Stomach (tissue), 9 donors: Measurements from ENCODE around the gene IQCF6. TPM values are rescaled to one million over a fixed set of nuclear protein-coding genes. Genes with fewer than 3 reads are reported as not detected.
"Not testable (repeated sequence)": the region's sequence is repeated elsewhere in the genome, so short reads cannot be mapped to it uniquely, and the experiment has no call there.

Source experiments
- DNase-seq, 2 donors: peaks; one replicate each; pipeline versions ENCODE4 v3.0.0 to v3.0.0-alpha.2; 2013 to 2019
- H3K27ac ChIP-seq, 5 donors: fragments of 200-600 bp in 4 of 5; sonication (generic) in 4 of 5; one replicate each; pipeline ENCODE4 v1.5.1; 2013 to 2019; ENCODE audit warnings: mild to moderate bottlenecking in 1 of 5, moderate library complexity in 1 of 5
- H3K27me3 ChIP-seq, 3 donors: fragments of 200-600 bp; sonication (generic); one replicate each; pipeline ENCODE4 v1.5.1; 2017 to 2019; ENCODE audit warnings: mixed run types in 1 of 3
- H3K36me3 ChIP-seq, 4 donors: fragments of 200-600 bp; sonication (generic); 1 replicate in 3 of 4; 2 replicates in 1 of 4; pipeline ENCODE4 v1.5.1; 2016 to 2019
- H3K4me1 ChIP-seq, 4 donors: fragments of 200-600 bp; sonication (generic); one replicate each; pipeline ENCODE4 v1.5.1; 2016 to 2019
- H3K4me3 ChIP-seq, 4 donors: fragments of 200-600 bp; sonication (generic) in 3 of 4; one replicate each; pipeline ENCODE4 v1.5.1; 2016 to 2019; ENCODE audit warnings: mild to moderate bottlenecking in 1 of 4
- H3K9me3 ChIP-seq, 4 donors: fragments of 200-600 bp; sonication (generic); one replicate each; pipeline ENCODE4 v1.5.1; 2016 to 2019
- EP300 ChIP-seq: sonication (generic); formaldehyde crosslinking; IDR thresholded peaks from one replicate; pipeline ENCODE4 v1.6.1; 2017; ENCODE audit warnings: antibody characterized with exemption
- POLR2A ChIP-seq, 4 donors: fragments of 450-650 bp; IDR thresholded peaks; one replicate each; pipeline ENCODE4 v1.6.1; 2016; ENCODE audit warnings: antibody characterized with exemption in 4 of 4, control low read depth in 2 of 4, mild to moderate bottlenecking in 1 of 4, moderate library complexity in 1 of 4
- POLR2AphosphoS5 ChIP-seq, 3 donors: sonication (generic); formaldehyde crosslinking; IDR thresholded peaks; one replicate each; pipeline ENCODE4 v1.6.1; 2016; ENCODE audit warnings: antibody characterized with exemption in 3 of 3
- WGBS, 5 donors: extraction: QIAGEN DNeasy Blood & Tissue Kit in 3 of 5; methylation state at CpG; one replicate each; pipeline versions ENCODE4 v1.1.5 to v1.1.7; 2013 to 2018; 5-methylcytosine and 5-hydroxymethylcytosine counted together
- intact Hi-C: fragments of 100-400 bp; cut with DNase I; formaldehyde crosslinking; loops from one replicate; pipeline ENCODE4 v1.15.1; 2023; ENCODE audit warnings: low total_unique reads
- polyA plus RNA-seq, 3 donors: library from polyadenylated mRNA; stranded (reverse); fragments of 200-250 nt; gene quantifications; one replicate each; pipeline ENCODE4 v1.2.3, GENCODE V29; 2013
- total RNA-seq, 5 donors: library from RNA; depleted of rRNA; stranded (reverse); fragments of >200 nt; gene quantifications; one replicate each; pipeline versions ENCODE4 v1.1.0 to v1.2.3, GENCODE V29; 2014 to 2016
- TF ChIP-seq, protein P1 (sequence below), 7 experiments: fragments of 450-650 bp in 4 of 7; fragments of 200-600 bp in 3 of 7; sonication (generic) in 3 of 7; IDR thresholded peaks; one replicate each; pipeline ENCODE4 v1.5.1; 2016 to 2019; ENCODE audit warnings: antibody characterized with exemption in 7 of 7, control low read depth in 2 of 7, mild to moderate bottlenecking in 1 of 7
- donor health status: healthy with polysubstance abuse.
- donor health status: Bipolar disorder and iron deficiency.
- donor health status: healthy.

The IQCF6 gene
- total and polyA plus RNA-seq, 8 donors, result not detected

DNA sequence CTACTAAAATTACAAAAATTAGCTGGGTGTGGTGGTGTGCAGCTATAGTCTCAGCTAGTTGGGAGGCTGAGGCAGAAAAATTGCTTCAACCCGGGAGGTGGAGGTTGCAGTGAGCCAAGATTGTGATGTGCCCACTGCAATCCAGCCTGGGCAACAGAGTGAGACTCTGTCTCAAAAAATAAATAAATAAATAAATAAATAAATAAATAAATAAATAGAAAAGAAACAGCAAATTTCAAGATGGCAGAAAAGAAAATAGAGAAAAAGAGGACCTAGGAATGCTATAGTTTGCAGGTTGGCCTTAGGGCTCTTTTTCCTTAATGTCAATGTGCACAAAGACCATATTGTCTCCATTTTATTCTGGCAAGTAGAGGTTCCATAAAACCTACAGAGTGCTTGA, 28.2 kb downstream of the IQCF6 start:
- H3K36me3 ChIP-seq, result no peaks in the 10 kb centered on the region
- peaks cover 0 to 10% (median 5%) of the 10 kb centered on the region in 4 donors for H3K4me1 ChIP-seq
- intact Hi-C loops, result no loop called here
- no peak overlapping the region for H3K4me3 ChIP-seq
- DNase-seq, result no peak
- H3K27ac ChIP-seq, result no peak overlapping the region
- peaks cover 0 to 3% (median 0%) of the 10 kb centered on the region in 4 donors for H3K9me3 ChIP-seq
- TF ChIP-seq, protein P1, sequence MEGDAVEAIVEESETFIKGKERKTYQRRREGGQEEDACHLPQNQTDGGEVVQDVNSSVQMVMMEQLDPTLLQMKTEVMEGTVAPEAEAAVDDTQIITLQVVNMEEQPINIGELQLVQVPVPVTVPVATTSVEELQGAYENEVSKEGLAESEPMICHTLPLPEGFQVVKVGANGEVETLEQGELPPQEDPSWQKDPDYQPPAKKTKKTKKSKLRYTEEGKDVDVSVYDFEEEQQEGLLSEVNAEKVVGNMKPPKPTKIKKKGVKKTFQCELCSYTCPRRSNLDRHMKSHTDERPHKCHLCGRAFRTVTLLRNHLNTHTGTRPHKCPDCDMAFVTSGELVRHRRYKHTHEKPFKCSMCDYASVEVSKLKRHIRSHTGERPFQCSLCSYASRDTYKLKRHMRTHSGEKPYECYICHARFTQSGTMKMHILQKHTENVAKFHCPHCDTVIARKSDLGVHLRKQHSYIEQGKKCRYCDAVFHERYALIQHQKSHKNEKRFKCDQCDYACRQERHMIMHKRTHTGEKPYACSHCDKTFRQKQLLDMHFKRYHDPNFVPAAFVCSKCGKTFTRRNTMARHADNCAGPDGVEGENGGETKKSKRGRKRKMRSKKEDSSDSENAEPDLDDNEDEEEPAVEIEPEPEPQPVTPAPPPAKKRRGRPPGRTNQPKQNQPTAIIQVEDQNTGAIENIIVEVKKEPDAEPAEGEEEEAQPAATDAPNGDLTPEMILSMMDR (IDR thresholded peaks at IDR 0.05), result no peak
- TF ChIP-seq POLR2AphosphoS5 (IDR thresholded peaks at IDR 0.05) (no peak), EP300 (no peak), POLR2A (IDR thresholded peaks at IDR 0.05) (no peak)
- no peaks in the 10 kb centered on the region for H3K27me3 ChIP-seq
- WGBS, 5 donors, result 94 to 100% (median 94%) methylated on average over 1 of the region's 1 CpG

DNA sequence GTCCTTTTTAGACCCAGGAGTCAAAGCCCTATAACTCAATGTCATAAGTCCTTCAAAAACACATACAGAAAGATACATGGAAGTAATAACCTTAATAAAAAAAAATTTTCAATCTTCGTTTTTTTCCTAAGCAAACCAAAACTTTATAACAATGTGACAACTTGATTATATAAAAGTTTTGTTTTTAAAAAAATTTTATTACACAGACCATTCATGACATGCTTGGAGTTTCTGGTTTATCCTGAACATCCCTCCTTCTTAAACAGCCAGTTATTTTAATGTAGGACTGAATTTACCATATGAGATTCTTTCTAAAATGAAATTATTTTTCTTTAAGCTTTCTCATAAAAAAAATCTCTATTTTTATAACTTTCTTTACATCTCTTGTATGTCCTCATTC, 30.7 kb downstream of the IQCF6 start:
- TF ChIP-seq, protein P1 (IDR thresholded peaks at IDR 0.05), result no peak
- TF ChIP-seq POLR2A (IDR thresholded peaks at IDR 0.05) (no peak), EP300 (no peak), POLR2AphosphoS5 (IDR thresholded peaks at IDR 0.05) (no peak)
- Histone ChIP-seq H3K36me3 (no peaks in the 10 kb centered on the region), H3K4me3 (no peak overlapping the region), H3K4me1 (peaks cover 0 to 7% (median 2%) of the 10 kb centered on the region in 4 donors), H3K9me3 (no peaks in the 10 kb centered on the region), H3K27ac (no peak overlapping the region), H3K27me3 (no peaks in the 10 kb centered on the region)
- WGBS, 5 donors, result 52 to 74% (median 66%) methylated on average over 1 of the region's 1 CpG
- no peak for DNase-seq
- intact Hi-C loops, result no loop called here

DNA sequence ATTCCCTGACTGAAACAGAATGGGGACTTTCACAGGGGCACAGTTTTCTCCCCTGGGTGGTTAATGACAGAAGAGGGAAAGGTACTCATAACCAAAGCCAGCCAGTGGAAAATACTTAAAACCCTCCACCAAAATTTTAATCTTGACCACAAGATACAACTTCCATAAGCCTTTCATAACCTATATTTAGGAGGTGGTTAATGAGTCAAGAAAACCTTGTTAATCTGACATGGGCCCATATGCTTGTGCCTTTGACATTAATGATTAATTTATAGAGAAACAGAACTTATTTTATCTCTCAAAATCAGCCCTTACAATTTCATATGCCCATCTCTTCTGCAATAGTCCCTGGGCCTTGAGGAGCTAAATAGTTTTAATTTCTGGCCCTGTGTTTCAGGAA, 31.2 kb downstream of the IQCF6 start:
- Histone ChIP-seq H3K36me3 (no peaks in the 10 kb centered on the region), H3K4me3 (no peak overlapping the region), H3K4me1 (peaks cover 0 to 3% (median 1%) of the 10 kb centered on the region in 4 donors), H3K9me3 (peaks cover 0 to under 1% (median 0%) of the 10 kb centered on the region in 4 donors), H3K27me3 (no peaks in the 10 kb centered on the region), H3K27ac (no peak overlapping the region)
- intact Hi-C loops, result no loop called here
- TF ChIP-seq, protein P1 (IDR thresholded peaks at IDR 0.05), result no peak
- no peak for TF ChIP-seq POLR2A (IDR thresholded peaks at IDR 0.05)
- no peak for TF ChIP-seq POLR2AphosphoS5 (IDR thresholded peaks at IDR 0.05)
- no peak for TF ChIP-seq EP300
- no peak for DNase-seq

DNA sequence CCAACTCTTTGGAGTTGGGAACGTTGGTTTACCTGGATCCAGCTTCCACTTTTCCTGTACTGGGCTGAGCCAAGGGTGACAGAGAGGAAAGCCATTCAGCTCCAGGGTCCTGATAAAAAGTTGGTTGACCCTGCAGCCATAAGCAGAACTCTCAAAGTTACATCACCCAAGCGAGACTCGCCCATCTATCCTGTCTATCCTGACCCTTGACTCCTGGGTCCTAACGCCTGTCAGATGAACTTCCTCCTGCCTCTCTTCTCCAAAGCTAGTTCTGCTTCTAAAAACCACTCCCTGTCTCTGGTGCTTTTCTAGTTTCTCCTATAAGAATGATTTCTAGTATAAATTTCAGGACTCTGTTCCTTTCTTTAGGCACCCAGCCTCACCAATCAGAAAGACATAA, 36.1 kb downstream of the IQCF6 start:
- H3K27ac ChIP-seq, H3K27me3 ChIP-seq, H3K4me1 ChIP-seq, H3K9me3 ChIP-seq, intact Hi-C loops, DNase-seq, H3K36me3 ChIP-seq, H3K4me3 ChIP-seq: not testable (repeated sequence)
- 59 to 84% (median 70%) methylated on average over 4 of the region's 4 CpGs for WGBS, 5 donors

- intact Hi-C loops, H3K4me1 ChIP-seq, H3K27me3 ChIP-seq, H3K27ac ChIP-seq, H3K9me3 ChIP-seq, H3K4me3 ChIP-seq, DNase-seq, H3K36me3 ChIP-seq: not testable (repeated sequence)
- 78 to 91% (median 86%) methylated on average over 3 of the region's 3 CpGs for WGBS, 5 donors
These were observed 36.7 kb downstream of the IQCF6 start for GRCh38 chr3:51742320-51742719.
